ENCODE data around the gene RNF224. TPM values are rescaled to one million over a fixed set of nuclear protein-coding genes. Genes with fewer than 3 reads are reported as not detected.

The RNF224 gene
- total and polyA plus RNA-seq, 3 experiments from 2014 or later: not detected

- POLR2A ChIA-PET: no interaction called here
- peak overlapping the region in 1 of 8 donors; percentile 74 for H3K27ac Mint-ChIP-seq
- H3K27ac ChIP-seq (ENCODE audit: low read depth, low read length): peak overlapping the region; percentile 65
Measured at GRCh38 chr9:137276473-137277328, 49.4 kb downstream of the RNF224 start.

GRCh38 chr9:137277329-137278041 lies 50.2 kb downstream of the RNF224 start, which contains the start of gene TOR4A:
TOR4A (plus strand) TSS chr9:137277726; CDS start chr9:137278690, 964 bp downstream.
- Histone ChIP-seq H3K4me1 (ENCODE audit: insufficient read depth, low read length) (peaks cover 11% of the 10 kb centered on the region), H3K27ac (ENCODE audit: low read depth, low read length) (peak within 1 kb of the TSS; percentile 65), H3K4me3 (ENCODE audit: low read length) (peak within 1 kb of the TSS; percentile 41), H3K36me3 (ENCODE audit: insufficient read depth, low read length) (no peaks in the 10 kb centered on the region), H3K27me3 (ENCODE audit: insufficient read depth, low read length, poor library complexity, severe bottlenecking) (no peaks in the 10 kb centered on the region), H3K9me3 (ENCODE audit: low read length) (no peaks in the 10 kb centered on the region)
- Mint-ChIP-seq H3K4me1 (peaks cover 1 to 23% (median 4%) of the 10 kb centered on the region in 3 donors), H3K36me3 (peaks cover 0 to 3% (median 2%) of the 10 kb centered on the region in 3 donors), H3K9me3 (no peaks in the 10 kb centered on the region), H3K27ac (peak within 1 kb of the TSS in 4 of 8 donors; percentile 47 to 74 (median 64)), H3K27me3 (peaks cover 6 to 9% of the 10 kb centered on the region in 2 donors), H3K4me3 (peak within 1 kb of the TSS in 6 of 7 donors; percentile 47 to 86 (median 81))
- ChIA-PET POLR2A (no interaction called here), CTCF (interaction anchor here (0.7 kb wide), 1 partner anchor 9 kb away, joined by 3 read pairs; no protein-coding TSS in a partner anchor)
- no peak for DNase-seq

More at GRCh38 chr9:137276473-137277328, 49.4 kb downstream of the RNF224 start:
- H3K9me3 ChIP-seq (ENCODE audit: low read length): no peaks in the 10 kb centered on the region
- H3K4me3 Mint-ChIP-seq: peak overlapping the region in 3 of 7 donors; percentile 32 to 65 (median 36)
- H3K4me1 Mint-ChIP-seq: peaks cover 0 to 23% (median 4%) of the 10 kb centered on the region in 3 donors
- DNase-seq: no peak
- no peaks in the 10 kb centered on the region for H3K36me3 ChIP-seq (ENCODE audit: insufficient read depth, low read length)
- no peaks in the 10 kb centered on the region for H3K9me3 Mint-ChIP-seq
- peaks cover 0 to 3% (median 2%) of the 10 kb centered on the region in 3 donors for H3K36me3 Mint-ChIP-seq
- H3K27me3 Mint-ChIP-seq: peaks cover 5% of the 10 kb centered on the region in 2 donors
- peaks cover 17% of the 10 kb centered on the region for H3K4me1 ChIP-seq (ENCODE audit: insufficient read depth, low read length)
- CTCF ChIA-PET: interaction anchor here (0.7 kb wide), 1 partner anchor 10 kb away, joined by 3 read pairs; no protein-coding TSS in a partner anchor
- no peaks in the 10 kb centered on the region for H3K27me3 ChIP-seq (ENCODE audit: insufficient read depth, low read length, poor library complexity, severe bottlenecking)
- H3K4me3 ChIP-seq (ENCODE audit: low read length): no peak overlapping the region

GRCh38 chr9:137278061-137278701 lies 50.9 kb downstream of the RNF224 start:
- peak overlapping the region; percentile 65 for H3K27ac ChIP-seq (ENCODE audit: low read depth, low read length)
- Mint-ChIP-seq H3K36me3 (peaks cover 0 to 3% (median 2%) of the 10 kb centered on the region in 3 donors), H3K4me1 (peaks cover 4 to 23% (median 6%) of the 10 kb centered on the region in 3 donors), H3K27ac (peak overlapping the region in 3 of 8 donors; percentile 47 to 73 (median 54)), H3K9me3 (no peaks in the 10 kb centered on the region), H3K4me3 (peak overlapping the region in 6 of 7 donors; percentile 47 to 86 (median 81)), H3K27me3 (peaks cover 9% of the 10 kb centered on the region in 2 donors)
- no peak for DNase-seq
- POLR2A ChIA-PET: no interaction called here
- CTCF ChIA-PET: no interaction called here
- peak overlapping the region; percentile 41 for H3K4me3 ChIP-seq (ENCODE audit: low read length)
- peaks cover 11% of the 10 kb centered on the region for H3K4me1 ChIP-seq (ENCODE audit: insufficient read depth, low read length)
- no peaks in the 10 kb centered on the region for H3K9me3 ChIP-seq (ENCODE audit: low read length)
- no peaks in the 10 kb centered on the region for H3K36me3 ChIP-seq (ENCODE audit: insufficient read depth, low read length)
- H3K27me3 ChIP-seq (ENCODE audit: insufficient read depth, low read length, poor library complexity, severe bottlenecking): no peaks in the 10 kb centered on the region

Other genes with a start within 250 kb of the RNF224 start
Only the 30 nearest of the 32 such genes appear.
- 10 to 100 TPM; 78.4 to 82.2 TPM for gene PAXX, start 235.1 kb upstream of the RNF224 start, total RNA-seq
- 156 TPM for gene PAXX, start 235.1 kb upstream of the RNF224 start, polyA plus RNA-seq
- 1 to 10 TPM; 3.4 to 4.1 TPM for gene CLIC3, start 230.9 kb upstream of the RNF224 start, total RNA-seq
- gene CLIC3, start 230.9 kb upstream of the RNF224 start, polyA plus RNA-seq: 52.1 TPM
- gene ABCA2, start 199.3 kb upstream of the RNF224 start, total RNA-seq: 10 to 100 TPM; 15.9 to 20.7 TPM
- gene ABCA2, start 199.3 kb upstream of the RNF224 start, polyA plus RNA-seq: 20.2 TPM
- gene FUT7, start 195.4 kb upstream of the RNF224 start, total RNA-seq: under 1 TPM; 0.57 to 0.82 TPM
- 28.7 TPM for gene FUT7, start 195.4 kb upstream of the RNF224 start, polyA plus RNA-seq
- 10 to 100 TPM; 24.6 to 27.5 TPM for gene NPDC1, start 181.3 kb upstream of the RNF224 start, total RNA-seq
- gene NPDC1, start 181.3 kb upstream of the RNF224 start, polyA plus RNA-seq: 38.4 TPM
- gene ENTPD2, start 173.4 kb upstream of the RNF224 start, total RNA-seq: not detected
- not detected for gene ENTPD2, start 173.4 kb upstream of the RNF224 start, polyA plus RNA-seq
- 10 to 100 TPM; 11.5 to 12.7 TPM for gene SAPCD2, start 156.9 kb upstream of the RNF224 start, total RNA-seq
- gene SAPCD2, start 156.9 kb upstream of the RNF224 start, polyA plus RNA-seq: 0.15 TPM
- 10 to 100 TPM; 15.3 to 15.5 TPM for gene UAP1L1, start 150.0 kb upstream of the RNF224 start, total RNA-seq
- gene UAP1L1, start 150.0 kb upstream of the RNF224 start, polyA plus RNA-seq: 4.6 TPM
- gene MAN1B1, start 140.5 kb upstream of the RNF224 start, total RNA-seq: 10 to 100 TPM; 31.9 to 32.7 TPM
- 39.3 TPM for gene MAN1B1, start 140.5 kb upstream of the RNF224 start, polyA plus RNA-seq
- 100 to 1,000 TPM; 294 to 308 TPM for gene DPP7, start 112.8 kb upstream of the RNF224 start, total RNA-seq
- gene DPP7, start 112.8 kb upstream of the RNF224 start, polyA plus RNA-seq: 158 TPM
- not detected for gene GRIN1, start 88.3 kb upstream of the RNF224 start, total RNA-seq
- gene GRIN1, start 88.3 kb upstream of the RNF224 start, polyA plus RNA-seq: not detected
- not detected for gene LRRC26, start 57.5 kb upstream of the RNF224 start, total RNA-seq
- not detected for gene LRRC26, start 57.5 kb upstream of the RNF224 start, polyA plus RNA-seq
- gene TMEM210, start 55.4 kb upstream of the RNF224 start, total RNA-seq: not detected
- gene TMEM210, start 55.4 kb upstream of the RNF224 start, polyA plus RNA-seq: not detected
- gene ANAPC2, start 38.9 kb upstream of the RNF224 start, total RNA-seq: 10 to 100 TPM; 50.2 to 57.0 TPM
- gene ANAPC2, start 38.9 kb upstream of the RNF224 start, polyA plus RNA-seq: 5.4 TPM
- 100 to 1,000 TPM; 114 to 118 TPM for gene SSNA1, start 38.8 kb upstream of the RNF224 start, total RNA-seq
- gene SSNA1, start 38.8 kb upstream of the RNF224 start, polyA plus RNA-seq: 138 TPM
- gene TPRN, start 26.8 kb upstream of the RNF224 start, total RNA-seq: 10 to 100 TPM; 14.1 to 15.1 TPM
- 0.76 TPM for gene TPRN, start 26.8 kb upstream of the RNF224 start, polyA plus RNA-seq
- 10 to 100 TPM; 51.5 to 53.9 TPM for gene TMEM203, start 21.9 kb upstream of the RNF224 start, total RNA-seq
- 134 TPM for gene TMEM203, start 21.9 kb upstream of the RNF224 start, polyA plus RNA-seq
- gene NDOR1, start 21.8 kb upstream of the RNF224 start, total RNA-seq: 10 to 100 TPM; 45.1 to 47.4 TPM
- gene NDOR1, start 21.8 kb upstream of the RNF224 start, polyA plus RNA-seq: 9.9 TPM
- 1 to 10 TPM; 2.7 to 3.3 TPM for gene RNF208, start 5.3 kb upstream of the RNF224 start, total RNA-seq
- gene RNF208, start 5.3 kb upstream of the RNF224 start, polyA plus RNA-seq: not detected
- under 1 TPM; 0.58 to 0.66 TPM for gene CYSRT1, start 2.3 kb upstream of the RNF224 start, total RNA-seq
- gene CYSRT1, start 2.3 kb upstream of the RNF224 start, polyA plus RNA-seq: 0.32 TPM
- not detected for gene SLC34A3, start 3.4 kb downstream of the RNF224 start, total RNA-seq
- not detected for gene SLC34A3, start 3.4 kb downstream of the RNF224 start, polyA plus RNA-seq
- gene TUBB4B, start 13.8 kb downstream of the RNF224 start, total RNA-seq: 100 to 1,000 TPM; 322 to 331 TPM
- 64.6 TPM for gene TUBB4B, start 13.8 kb downstream of the RNF224 start, polyA plus RNA-seq
- gene STPG3, start 23.8 kb downstream of the RNF224 start, total RNA-seq: under 1 TPM; 0.27 to 0.28 TPM
- not detected for gene STPG3, start 23.8 kb downstream of the RNF224 start, polyA plus RNA-seq
- gene NELFB, start 27.8 kb downstream of the RNF224 start, total RNA-seq: 10 to 100 TPM; 67.5 to 72.0 TPM
- 34.8 TPM for gene NELFB, start 27.8 kb downstream of the RNF224 start, polyA plus RNA-seq
- gene TOR4A, start 50.2 kb downstream of the RNF224 start, total RNA-seq: 1 to 10 TPM; 3.3 to 3.9 TPM
- gene TOR4A, start 50.2 kb downstream of the RNF224 start, polyA plus RNA-seq: 1.8 TPM
- 1 to 10 TPM; 1.9 to 2.3 TPM for gene NRARP, start 74.8 kb downstream of the RNF224 start, total RNA-seq
- gene NRARP, start 74.8 kb downstream of the RNF224 start, polyA plus RNA-seq: not detected
- 1 to 10 TPM; 4.8 to 6.6 TPM for gene EXD3, start 195.7 kb downstream of the RNF224 start, total RNA-seq
- 6.7 TPM for gene EXD3, start 195.7 kb downstream of the RNF224 start, polyA plus RNA-seq
- under 1 TPM; 0.66 to 0.74 TPM for gene NOXA1, start 195.9 kb downstream of the RNF224 start, total RNA-seq
- gene NOXA1, start 195.9 kb downstream of the RNF224 start, polyA plus RNA-seq: 1.3 TPM
- not detected for gene ENTPD8, start 213.9 kb downstream of the RNF224 start, total RNA-seq
- gene ENTPD8, start 213.9 kb downstream of the RNF224 start, polyA plus RNA-seq: not detected
- 10 to 100 TPM; 40.9 to 42.8 TPM for gene NSMF, start 231.8 kb downstream of the RNF224 start, total RNA-seq
- 15.4 TPM for gene NSMF, start 231.8 kb downstream of the RNF224 start, polyA plus RNA-seq